HG03159 (cell line): ENCODE results near the gene NUP133.
"Not testable (repeated sequence)": the region's sequence is repeated elsewhere in the genome, so short reads cannot be mapped to it uniquely, and the experiment has no call there.

Experiments used
- ATAC-seq: cut with Tn5 transposase; IDR thresholded peaks from one replicate; pipeline ENCODE4 v1.9.1; 2021; ENCODE audit warnings: mild to moderate bottlenecking, moderate library complexity; ENCODE audit not compliant: unreplicated experiment

NUP133 gene

GRCh38 chr1:229507951-229508822 is at the start of gene NUP133:
TSS of gene NUP133 (minus strand) at chr1:229508341. CDS start at chr1:229508249, 92 bp downstream.
- peak; percentile 94 for ATAC-seq

GRCh38 chr1:229557200-229557850 is 49.2 kb upstream of the NUP133 start:
- ATAC-seq = no peak

GRCh38 chr1:229554886-229555621 is 46.9 kb upstream of the NUP133 start:
- ATAC-seq = no peak

GRCh38 chr1:229553621-229554130 is 45.5 kb upstream of the NUP133 start:
- no peak for ATAC-seq

- no peak for ATAC-seq
Observed at GRCh38 chr1:229552732-229553131, 44.6 kb upstream of the NUP133 start.

GRCh38 chr1:229550812-229551567 is 42.8 kb upstream of the NUP133 start:
- no peak for ATAC-seq

- ATAC-seq = no peak
Observed at GRCh38 chr1:229547542-229547941, 39.4 kb upstream of the NUP133 start.

- ATAC-seq = no peak
Observed at GRCh38 chr1:229544587-229544986, 36.4 kb upstream of the NUP133 start.

- ATAC-seq = no peak
Observed at GRCh38 chr1:229539863-229540506, 31.8 kb upstream of the NUP133 start.

GRCh38 chr1:229538945-229539344 is 30.8 kb upstream of the NUP133 start:
- ATAC-seq = no peak

GRCh38 chr1:229537894-229538293 is 29.8 kb upstream of the NUP133 start:
- no peak for ATAC-seq

GRCh38 chr1:229536982-229537381 is 28.8 kb upstream of the NUP133 start:
- no peak for ATAC-seq

- no peak for ATAC-seq
Observed at GRCh38 chr1:229535230-229535629, 27.1 kb upstream of the NUP133 start.

GRCh38 chr1:229531326-229531725 is 23.2 kb upstream of the NUP133 start:
- no peak for ATAC-seq

- ATAC-seq = no peak
Observed at GRCh38 chr1:229529639-229530038, 21.5 kb upstream of the NUP133 start.

- no peak for ATAC-seq
Observed at GRCh38 chr1:229526695-229527094, 18.6 kb upstream of the NUP133 start.

- ATAC-seq = no peak
Observed at GRCh38 chr1:229523052-229523451, 14.9 kb upstream of the NUP133 start.

GRCh38 chr1:229514578-229515275 is 6.6 kb upstream of the NUP133 start:
- no peak for ATAC-seq

- not testable (repeated sequence) for ATAC-seq
Observed at GRCh38 chr1:229511625-229512024, 3.5 kb upstream of the NUP133 start.
